Liver (tissue), 3 donors: ENCODE data around the gene NCK1.

Source experiments
- ATF3 ChIP-seq: IDR thresholded peaks from 2 replicates; pipeline ENCODE4 v1.6.1; 2016; ENCODE audit warnings: antibody characterized with exemption
- CTCF ChIP-seq: fragments of 150-350 bp; IDR thresholded peaks from 2 replicates; pipeline ENCODE4 v1.5.1; 2017; ENCODE audit warnings: improper control_type of control experiment, low read depth, low read length; ENCODE audit not compliant: missing input control
- EGR1 ChIP-seq, 2 donors: IDR thresholded peaks; 2 replicates each; pipeline ENCODE4 v1.6.1; 2016 to 2018; ENCODE audit warnings: antibody characterized with exemption in 2 of 2, low read depth in 2 of 2
- HNF4G ChIP-seq: IDR thresholded peaks from 2 replicates; pipeline ENCODE4 v1.6.1; 2016; ENCODE audit warnings: antibody characterized with exemption
- MAX ChIP-seq: IDR thresholded peaks from 2 replicates; pipeline ENCODE4 v1.6.1; 2016; ENCODE audit warnings: antibody characterized with exemption
- RAD21 ChIP-seq, 2 donors: IDR thresholded peaks; 2 replicates each; pipeline ENCODE4 v1.6.1; 2016; ENCODE audit warnings: antibody characterized with exemption in 2 of 2, mild to moderate bottlenecking in 2 of 2
- SP1 ChIP-seq: IDR thresholded peaks from 2 replicates; pipeline ENCODE4 v1.6.1; 2018; ENCODE audit warnings: antibody characterized with exemption, mild to moderate bottlenecking
- TAF1 ChIP-seq: conservative IDR thresholded peaks from 2 replicates; pipeline ENCODE4 v1.6.1; 2016; ENCODE audit warnings: antibody characterized with exemption, mild to moderate bottlenecking
- YY1 ChIP-seq: IDR thresholded peaks from 2 replicates; pipeline ENCODE4 v1.6.1; 2016; ENCODE audit warnings: antibody characterized with exemption, mild to moderate bottlenecking
- ZBTB33 ChIP-seq: IDR thresholded peaks from 2 replicates; pipeline ENCODE4 v1.6.1; 2016; ENCODE audit warnings: antibody characterized with exemption
- TF ChIP-seq, protein P1 (sequence below): IDR thresholded peaks from 2 replicates; pipeline ENCODE4 v1.6.1; 2016; ENCODE audit warnings: antibody characterized with exemption, mild to moderate bottlenecking
- donor health status: healthy.
- donor health status: healthy.

- TF ChIP-seq MAX: no peak
- TF ChIP-seq SP1: no peak
- TF ChIP-seq CTCF: no peak
- no peak for TF ChIP-seq RAD21 (IDR thresholded peaks at IDR 0.05)
- no peak for TF ChIP-seq ATF3
- TF ChIP-seq, protein P1, sequence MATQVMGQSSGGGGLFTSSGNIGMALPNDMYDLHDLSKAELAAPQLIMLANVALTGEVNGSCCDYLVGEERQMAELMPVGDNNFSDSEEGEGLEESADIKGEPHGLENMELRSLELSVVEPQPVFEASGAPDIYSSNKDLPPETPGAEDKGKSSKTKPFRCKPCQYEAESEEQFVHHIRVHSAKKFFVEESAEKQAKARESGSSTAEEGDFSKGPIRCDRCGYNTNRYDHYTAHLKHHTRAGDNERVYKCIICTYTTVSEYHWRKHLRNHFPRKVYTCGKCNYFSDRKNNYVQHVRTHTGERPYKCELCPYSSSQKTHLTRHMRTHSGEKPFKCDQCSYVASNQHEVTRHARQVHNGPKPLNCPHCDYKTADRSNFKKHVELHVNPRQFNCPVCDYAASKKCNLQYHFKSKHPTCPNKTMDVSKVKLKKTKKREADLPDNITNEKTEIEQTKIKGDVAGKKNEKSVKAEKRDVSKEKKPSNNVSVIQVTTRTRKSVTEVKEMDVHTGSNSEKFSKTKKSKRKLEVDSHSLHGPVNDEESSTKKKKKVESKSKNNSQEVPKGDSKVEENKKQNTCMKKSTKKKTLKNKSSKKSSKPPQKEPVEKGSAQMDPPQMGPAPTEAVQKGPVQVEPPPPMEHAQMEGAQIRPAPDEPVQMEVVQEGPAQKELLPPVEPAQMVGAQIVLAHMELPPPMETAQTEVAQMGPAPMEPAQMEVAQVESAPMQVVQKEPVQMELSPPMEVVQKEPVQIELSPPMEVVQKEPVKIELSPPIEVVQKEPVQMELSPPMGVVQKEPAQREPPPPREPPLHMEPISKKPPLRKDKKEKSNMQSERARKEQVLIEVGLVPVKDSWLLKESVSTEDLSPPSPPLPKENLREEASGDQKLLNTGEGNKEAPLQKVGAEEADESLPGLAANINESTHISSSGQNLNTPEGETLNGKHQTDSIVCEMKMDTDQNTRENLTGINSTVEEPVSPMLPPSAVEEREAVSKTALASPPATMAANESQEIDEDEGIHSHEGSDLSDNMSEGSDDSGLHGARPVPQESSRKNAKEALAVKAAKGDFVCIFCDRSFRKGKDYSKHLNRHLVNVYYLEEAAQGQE: no peak
- TF ChIP-seq ZBTB33: no peak
- TF ChIP-seq EGR1 (IDR thresholded peaks at IDR 0.05; ENCODE audit: low read depth in 2 of 2): no peak
- no peak for TF ChIP-seq TAF1
- no peak for TF ChIP-seq HNF4G
- no peak for TF ChIP-seq YY1
These were observed 100.9 kb downstream of the NCK1 start for GRCh38 chr3:136962927-136963326.
